Measurements from ENCODE around the gene ASAH2B.
"Not testable (repeated sequence)": the region's sequence is repeated elsewhere in the genome, so short reads cannot be mapped to it uniquely, and the experiment has no call there.

ASAH2B gene

DNA sequence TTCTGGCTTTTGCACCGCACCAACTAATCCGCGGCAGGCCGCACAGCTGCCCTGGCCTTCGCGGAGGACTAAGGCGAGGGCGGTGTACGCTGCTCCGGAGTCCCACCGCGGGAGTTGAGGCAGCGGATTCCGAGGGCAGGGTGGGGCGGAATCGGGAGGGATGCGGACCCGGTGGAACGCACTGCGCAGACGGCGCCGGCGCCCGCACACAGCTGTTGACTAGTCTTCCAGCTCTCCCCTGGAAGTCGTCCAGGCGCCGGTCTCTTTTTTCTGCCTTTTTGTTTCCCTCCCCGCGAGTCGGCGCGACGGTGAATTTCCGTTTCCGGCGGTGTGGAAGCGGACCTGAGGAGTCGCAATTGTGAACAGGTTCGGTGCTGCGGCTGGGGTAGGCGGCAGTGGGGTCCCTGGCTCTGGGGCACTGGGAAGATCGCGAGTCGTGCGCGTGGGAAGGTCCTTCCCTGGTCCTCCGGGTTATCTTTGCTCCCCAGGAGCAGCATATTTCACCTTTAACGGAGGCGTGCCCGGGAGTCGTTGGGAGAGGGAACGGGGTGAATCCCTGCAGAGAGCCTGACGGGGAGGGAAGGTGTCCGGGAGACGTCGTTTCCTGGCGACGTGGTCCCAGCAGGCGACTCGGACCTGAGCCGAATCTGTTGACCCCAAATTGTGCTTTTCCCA lies at the start of gene ASAH2B:
ASAH2B (plus strand) TSS at position 319 of the 675 bp plus-strand sequence. CDS start 5,195 bp downstream, outside the sequence.
- DNase-seq, result peak; percentile 76

DNA sequence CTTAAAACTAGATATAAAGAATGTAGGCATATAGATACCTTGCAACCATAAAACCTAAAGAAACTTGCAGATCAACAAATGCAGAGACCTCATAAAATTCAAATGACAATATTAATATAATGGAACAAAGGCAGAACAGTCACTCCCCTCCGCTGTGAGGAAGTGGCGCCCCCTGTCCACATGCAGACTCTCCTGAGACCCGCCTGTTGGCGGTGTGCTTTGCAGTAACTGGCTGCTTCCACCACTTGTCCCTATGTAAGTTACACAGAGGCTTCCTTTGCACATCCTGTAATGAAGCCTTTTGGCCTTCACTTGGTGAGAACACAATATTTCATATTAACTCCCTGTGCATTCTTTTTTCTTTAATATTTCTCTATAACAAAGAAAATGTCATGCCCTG lies 41.9 kb upstream of the ASAH2B start:
- DNase-seq, result not testable (repeated sequence)

DNA sequence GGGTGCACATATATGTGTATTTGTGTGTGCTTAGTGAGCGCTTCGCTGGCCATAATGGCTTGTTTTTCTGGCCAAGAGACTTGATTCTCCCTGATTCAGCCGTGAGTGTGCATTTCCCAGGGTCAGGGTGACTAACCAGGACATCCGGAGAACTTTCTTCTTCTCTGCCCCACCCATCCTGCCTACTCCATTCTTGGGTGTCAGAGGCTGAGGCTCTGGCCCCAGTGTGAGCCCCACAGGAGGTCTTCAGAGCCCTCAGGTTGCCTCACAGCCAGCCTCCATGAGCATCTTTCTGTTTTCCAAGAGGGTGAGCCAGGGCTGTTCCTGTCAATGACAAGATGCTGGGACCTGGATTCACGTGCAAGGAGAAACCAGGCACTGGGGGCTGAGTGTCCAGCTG lies 37.8 kb upstream of the ASAH2B start:
- not testable (repeated sequence) for DNase-seq

DNA sequence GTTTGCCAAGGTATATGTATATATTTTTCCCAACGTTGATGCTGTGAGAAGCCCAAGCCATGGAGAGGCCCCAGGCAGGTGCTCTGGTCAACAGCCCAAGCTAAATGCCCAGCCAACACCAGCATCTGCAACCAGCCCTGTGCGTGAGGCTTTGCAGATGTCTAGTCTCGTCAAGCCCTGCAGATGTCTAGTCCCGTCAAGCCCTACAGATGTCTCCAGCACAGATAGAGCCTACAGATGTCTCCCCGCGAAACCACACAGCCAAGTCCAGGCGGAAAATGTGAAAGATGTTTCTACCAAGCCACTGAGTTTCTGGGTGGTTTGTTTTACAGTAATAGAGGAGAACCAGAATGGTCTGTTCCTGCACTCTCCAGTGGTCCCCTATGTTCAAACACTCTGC lies 36.7 kb upstream of the ASAH2B start:
- DNase-seq, result not testable (repeated sequence)

DNA sequence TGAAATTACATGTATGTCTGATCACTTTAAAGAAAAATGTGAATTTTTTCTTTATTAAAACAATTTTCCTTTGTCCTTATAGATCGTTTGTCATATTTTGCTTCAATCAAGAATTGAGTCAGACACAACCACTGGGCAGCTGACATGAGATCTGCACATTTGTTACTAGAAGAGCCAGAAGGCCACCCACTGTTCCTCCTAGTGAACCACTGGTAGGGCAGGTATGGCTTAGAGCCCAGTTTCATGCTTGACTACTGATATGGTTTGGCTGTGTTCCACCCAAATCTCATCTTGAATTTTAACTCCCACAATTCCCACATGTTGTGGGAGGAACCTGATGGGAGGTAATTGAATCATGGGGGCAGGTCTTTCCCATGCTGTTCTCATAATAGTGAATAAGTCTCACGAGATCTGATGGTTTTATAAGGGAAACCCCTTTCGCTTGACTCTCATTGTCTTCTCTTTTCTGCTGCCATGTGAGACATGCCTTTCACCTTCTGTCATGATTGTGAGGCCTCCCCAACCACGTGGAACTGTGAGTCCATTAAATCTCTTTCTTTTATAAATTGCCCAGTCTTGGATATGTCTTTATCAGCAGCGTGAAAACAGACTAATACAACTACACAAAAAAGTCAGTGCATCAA lies 35.2 kb upstream of the ASAH2B start:
- DNase-seq, result not testable (repeated sequence)

DNA sequence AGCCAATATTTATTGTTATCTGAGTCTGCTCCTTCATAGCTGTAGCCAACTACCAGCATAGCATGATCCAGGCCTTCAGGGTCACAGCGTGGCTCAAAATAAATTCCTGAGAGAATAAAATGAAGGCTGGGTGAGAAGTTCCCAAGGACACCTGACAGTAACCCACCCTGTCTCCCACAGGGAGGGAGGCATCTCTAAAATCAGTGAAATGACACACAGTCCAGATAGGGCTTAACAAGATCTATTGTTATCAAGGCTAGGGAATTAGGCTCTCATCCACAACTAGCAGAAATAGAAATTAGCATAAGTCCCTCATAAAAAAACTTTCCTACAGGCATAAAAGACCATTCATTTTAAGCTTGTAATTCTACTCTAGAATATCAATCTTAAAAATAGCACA lies 33.7 kb upstream of the ASAH2B start:
- not testable (repeated sequence) for DNase-seq

DNA sequence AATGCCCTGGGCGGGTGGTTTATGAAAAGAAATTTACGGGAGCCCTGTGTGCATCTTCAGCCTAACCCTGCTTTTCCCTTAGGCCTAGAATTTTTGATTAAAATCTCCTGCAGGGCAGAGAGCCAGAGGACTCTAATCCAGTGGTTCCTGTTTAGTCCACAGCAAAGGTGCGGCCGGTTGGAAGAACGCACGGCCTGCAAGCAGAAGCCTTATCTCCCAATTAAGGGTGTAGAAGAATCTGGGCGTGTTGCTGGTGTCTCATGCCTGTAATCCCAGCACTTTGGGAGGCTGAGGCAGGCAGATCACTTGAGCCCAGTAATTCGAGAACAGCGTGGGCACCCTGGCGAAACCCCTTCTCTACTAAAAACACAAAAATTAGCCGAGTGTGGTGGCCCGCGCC lies 29.5 kb upstream of the ASAH2B start:
- not testable (repeated sequence) for DNase-seq

DNA sequence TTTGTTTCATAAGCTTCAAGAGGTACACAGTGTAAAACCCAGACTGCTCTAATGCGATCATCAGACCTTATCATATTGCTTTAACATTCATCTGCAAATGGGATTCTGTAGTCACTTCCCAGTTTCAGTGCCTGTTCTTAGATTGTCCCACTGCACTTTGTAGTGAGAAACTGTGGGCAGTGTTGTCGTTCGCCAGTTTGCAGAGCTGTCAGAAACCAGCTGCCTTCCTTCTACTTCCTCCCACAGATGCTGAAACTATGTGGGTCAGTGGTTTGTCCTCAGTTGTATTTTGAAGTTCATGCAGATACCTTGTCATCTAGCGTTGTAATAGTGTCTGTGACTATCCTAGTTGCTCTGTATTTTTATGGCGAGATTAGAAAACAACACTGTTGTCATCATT lies 15.9 kb upstream of the ASAH2B start:
- DNase-seq, result not testable (repeated sequence)

DNA sequence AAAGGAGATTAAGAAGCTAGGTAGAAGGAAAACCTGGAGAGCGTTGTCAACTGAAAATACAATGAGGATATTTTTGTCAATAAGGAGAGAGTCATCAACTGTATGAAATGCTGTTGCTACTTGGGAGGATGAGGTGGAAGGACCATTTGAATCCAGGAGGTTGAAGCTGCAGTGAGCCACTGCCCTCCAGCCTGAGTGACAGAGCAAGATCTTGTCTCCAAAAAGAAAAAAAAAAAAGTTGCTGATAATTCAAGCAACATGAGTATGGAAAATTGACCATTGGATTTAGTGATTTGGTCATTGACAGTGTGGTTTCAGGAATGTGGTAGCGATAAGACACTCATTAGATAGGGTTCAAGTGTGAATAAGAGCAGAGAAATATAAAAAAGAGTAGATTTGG lies 11.6 kb upstream of the ASAH2B start:
- DNase-seq, result not testable (repeated sequence)

DNA sequence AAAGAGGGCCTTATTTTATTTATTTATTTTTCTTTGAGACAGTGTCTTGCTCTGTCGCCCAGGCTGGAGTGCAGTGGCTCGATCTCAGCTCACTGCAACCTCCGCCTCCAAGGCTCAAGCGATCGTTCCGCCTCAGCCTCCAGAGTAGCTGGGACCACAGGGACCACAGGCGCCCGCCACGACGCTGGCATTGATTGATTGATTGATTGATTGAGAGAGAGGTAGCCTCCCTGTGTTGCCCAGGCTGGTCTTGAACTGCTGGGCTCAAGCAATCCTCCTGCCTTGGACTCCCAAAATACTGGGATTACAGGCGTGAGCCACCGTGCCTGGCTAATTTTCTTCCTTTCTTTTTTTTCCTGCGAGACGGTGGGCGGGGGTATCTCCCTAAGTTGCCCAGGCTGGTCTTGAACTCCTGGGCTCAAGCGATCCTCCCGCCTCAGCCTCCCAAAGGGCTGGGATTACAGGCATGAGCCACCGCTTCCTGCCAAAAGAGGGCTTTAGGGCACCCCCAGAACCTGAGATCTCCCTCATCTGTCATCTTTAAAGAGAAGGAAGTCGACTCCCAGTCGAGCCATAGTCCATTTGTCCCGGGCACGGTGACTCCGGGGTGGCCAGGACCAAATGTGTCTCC lies 634 bp upstream of the ASAH2B start:
- DNase-seq, result not testable (repeated sequence)

DNA sequence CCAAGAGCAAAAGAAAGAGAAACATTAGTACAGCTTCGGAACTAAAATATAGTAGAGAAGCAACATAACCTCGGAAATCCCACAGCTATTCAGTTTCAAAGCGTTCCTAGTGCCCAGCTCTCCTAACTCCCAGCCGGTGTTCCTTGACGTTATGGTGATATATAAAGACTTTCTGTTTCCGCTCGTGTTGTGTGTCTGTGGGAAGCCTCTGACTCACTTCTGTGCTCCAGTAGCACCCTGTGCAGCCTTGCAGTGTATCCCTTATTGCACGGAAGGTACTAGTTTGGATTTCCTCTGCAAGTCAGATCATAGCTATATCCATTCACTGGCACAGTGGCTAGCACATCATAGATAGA lies 535 bp downstream of the ASAH2B start:
- peak; percentile 34 for DNase-seq

DNA sequence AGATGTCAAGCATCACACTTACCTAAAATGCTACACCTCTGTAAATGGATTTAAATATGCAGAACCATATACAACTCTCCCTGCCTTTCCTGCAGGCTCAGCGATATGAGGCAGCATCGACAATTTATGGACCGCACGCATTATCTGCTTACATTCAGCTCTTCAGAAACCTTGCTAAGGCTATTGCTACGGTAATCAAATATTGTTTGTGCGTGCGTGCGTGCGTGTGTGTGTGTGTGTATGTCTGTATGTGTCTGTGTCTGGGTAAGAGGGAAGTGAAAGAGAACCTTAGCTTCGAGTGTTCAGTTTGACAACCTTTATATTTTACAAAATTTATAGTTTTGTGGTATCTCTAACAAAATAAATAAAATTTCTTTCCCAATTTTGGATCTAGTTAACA lies 3.1 kb downstream of the ASAH2B start:
- DNase-seq, result not testable (repeated sequence)

DNA sequence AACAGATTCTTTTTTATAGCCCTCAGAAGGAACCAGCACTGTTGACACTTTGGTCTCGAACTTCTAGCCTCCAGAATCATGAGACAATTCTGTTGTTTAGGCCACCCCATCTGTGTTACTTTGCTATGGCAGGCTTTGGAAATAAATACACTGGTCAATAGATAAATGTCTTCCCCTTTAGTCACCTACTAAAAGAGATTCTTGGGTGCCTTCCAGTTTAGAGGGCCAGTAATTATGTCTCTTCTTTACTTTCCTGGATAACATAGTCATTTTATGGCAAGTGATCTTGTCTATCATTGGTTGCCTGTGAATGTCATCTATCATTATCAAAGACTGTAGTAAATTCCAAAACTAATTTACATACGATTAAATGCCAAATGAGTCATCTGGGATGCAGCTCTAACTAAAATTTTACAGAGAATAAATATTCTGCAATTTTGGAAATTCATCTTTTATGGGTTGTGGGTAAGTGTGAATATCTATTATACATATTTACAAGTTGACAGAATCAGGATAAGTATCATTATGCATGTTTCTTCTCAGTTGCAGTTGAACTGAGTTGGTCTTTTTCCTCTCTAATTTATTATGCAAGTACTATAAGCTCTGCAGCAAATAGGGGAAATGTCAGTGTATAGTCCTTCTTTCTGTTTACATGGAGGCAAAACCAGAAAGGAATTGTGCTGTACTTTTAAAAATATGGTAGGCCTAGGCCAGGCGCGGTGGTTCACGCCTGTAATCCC lies 27.2 kb downstream of the ASAH2B start:
- not testable (repeated sequence) for DNase-seq

DNA sequence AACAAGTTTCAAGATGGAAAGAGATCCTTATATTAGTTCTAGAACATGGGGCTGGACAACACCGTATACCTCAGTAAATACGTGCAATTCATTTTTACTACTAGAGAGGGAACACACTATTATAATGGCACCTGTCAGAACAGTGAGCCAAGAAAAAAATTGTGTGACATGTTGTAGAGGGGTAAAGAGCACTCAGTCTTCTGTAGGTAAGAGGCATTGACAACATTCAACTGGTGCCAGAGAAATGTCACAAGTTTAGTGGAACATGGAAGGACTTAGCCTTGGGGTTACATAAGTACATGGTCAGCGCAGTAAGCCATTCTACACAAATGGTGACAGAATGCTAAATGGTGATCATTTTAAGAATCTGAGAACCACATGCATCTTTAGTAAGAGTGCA lies 32.3 kb downstream of the ASAH2B start:
- not testable (repeated sequence) for DNase-seq

DNA sequence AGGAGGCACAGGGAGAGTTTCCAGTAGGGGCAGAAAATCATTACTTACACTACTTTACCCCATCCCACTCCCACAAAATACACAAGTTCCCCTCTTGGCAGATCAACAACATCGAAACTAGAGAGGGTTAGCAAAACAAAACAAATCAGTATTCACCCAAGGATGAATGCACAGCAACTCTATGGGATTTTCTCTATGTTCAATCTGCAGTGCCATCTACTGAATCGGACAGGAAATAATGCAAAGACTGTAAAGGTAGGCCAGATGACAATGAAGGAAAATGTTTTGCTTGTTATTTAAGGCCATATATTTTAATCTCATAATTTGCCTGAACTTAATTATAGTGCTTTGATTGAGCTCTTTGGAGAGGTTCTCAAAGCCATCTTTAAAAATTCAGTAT lies 35.1 kb downstream of the ASAH2B start:
- DNase-seq, result not testable (repeated sequence)

DNA sequence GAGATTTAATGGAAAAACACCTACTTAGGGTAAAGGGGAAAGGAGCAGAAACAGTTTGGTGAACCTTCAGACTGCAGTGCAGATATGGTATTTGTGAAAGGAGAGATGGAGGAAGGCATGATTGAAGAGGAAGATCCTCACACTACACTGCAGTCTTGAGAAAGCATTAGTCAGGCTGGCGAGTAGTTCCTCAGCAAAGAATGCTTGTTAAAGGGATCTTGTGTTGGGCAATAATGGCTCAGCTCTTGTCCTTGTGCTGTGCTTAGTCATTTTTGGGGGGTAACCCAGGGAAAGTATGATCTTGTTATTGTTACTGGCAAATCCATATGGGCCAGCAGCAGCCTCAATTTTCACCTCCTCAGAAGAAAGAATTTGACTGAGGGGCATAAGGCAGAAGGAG lies 40.3 kb downstream of the ASAH2B start:
- not testable (repeated sequence) for DNase-seq

DNA sequence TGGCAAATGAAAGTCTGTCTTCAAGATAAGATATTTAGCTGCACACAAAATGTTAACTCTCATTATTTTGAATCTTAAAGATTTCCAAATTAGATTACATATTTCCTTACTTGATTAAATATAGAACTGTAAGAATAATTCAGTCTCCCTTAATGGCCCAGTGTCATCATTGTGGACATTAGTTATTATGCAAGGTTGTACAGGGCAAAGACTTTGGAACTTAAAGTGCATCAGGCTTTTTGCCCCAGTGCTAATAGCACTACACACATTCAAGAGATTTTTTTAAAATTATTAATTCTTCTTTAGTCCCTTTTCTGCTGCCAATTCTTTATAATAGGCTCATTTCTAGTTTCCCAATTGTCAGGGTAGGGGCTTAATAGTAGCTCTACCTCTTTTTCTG lies 42.3 kb downstream of the ASAH2B start:
- DNase-seq, result not testable (repeated sequence)

DNA sequence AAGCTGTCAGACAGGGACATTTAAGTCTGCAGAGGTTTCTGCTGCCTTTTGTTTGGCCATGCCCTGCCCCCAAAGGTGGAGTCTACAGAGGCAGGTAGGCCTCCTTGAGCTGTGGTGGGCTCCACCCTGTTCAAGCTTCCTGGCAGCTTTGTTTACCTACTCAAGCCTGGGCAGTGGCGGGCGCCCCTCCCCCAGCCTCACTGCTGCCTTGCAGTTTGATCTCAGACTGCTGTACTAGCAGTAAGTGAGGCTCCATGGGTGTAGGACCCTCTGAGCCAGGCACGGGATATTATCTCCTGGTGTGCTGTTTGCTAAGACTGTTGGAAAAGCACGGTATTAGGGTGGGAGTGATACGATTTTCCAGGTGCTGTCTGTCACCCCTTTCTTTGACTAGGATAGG lies 48.2 kb downstream of the ASAH2B start:
- DNase-seq, result not testable (repeated sequence)

DNA sequence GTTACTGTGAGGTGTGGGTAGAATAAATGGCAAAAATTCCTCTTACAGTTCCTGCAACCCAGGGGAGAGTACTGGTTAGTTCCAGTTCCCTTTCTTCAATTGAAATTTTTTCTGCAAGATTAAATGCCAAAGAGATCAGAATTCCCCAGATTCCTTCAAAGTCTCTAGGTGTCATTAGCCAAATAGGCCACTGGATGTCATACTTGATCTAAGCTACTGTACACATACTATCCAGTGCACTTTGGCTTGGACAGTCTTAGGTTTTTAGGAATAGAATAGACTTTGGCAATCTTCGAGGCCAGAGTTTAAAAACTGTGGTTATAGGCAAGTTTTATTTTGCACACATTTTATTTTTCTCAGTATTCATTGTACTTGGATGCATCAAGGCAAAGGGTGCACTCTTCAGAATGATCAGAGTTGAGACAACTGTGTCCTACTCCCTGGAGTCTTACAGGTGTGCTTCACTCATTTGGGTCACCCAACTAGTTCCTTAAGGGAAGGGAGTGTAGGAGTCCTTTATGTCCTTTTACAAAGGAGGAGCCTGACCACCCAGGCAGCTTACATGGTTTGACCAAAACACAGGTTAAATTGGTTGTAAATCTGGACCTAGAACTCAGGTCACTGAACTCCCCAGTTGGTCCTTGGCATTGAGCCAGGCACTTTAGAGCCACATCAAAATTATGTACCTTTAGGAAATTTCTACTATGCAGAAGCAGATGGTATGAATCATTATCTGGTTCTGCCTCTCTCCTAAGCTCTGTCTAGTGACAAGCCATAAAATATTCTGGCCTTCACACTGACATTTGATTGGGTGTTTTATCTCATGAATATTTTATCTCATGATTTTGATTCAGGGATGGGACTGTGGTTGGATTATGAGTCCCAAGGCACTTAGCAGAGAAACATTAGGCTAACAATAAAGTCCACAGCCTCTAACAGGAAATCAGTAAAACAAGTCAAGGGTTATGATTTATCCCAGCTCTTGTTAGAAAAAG lies 49.5 kb downstream of the ASAH2B start:
- DNase-seq, result peak; percentile 0

DNA sequence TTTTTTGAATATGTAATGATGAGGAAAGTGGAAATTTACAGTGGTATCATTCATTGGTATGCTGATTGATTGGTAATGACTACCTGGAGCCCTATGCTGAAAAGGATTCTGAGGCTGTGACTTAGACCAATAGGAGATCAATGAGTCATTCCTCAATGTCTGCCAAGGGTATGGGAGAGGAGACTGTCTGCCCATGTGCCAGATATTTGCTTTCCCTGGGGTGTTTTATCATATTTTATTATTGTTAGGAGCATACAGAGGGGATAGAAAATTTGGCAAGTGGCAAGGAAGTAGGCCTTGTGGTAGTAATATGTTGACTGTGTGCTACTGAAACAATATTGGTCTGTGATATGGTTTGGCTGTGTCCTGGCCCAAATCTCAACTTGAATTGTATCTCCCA lies 54.8 kb downstream of the ASAH2B start:
- no peak for DNase-seq

DNA sequence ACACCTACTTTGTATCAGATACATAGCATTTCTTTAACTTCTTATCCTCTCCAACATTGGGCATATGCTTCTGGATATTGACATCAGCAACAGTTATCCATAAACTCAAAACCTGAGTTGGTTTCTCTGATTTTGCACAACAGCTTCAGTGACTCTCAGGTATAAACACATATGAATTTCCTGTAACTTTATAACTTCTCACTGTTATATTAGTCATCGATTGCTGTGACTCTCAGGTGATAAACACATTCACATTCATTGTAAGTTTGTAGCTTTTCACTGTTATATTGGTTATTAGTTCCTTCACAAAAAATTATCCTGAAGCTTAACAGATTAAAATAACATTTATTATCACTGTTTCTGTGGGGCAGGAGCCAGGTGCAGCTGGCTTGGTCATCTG lies 57.0 kb downstream of the ASAH2B start:
- no peak for DNase-seq

DNA sequence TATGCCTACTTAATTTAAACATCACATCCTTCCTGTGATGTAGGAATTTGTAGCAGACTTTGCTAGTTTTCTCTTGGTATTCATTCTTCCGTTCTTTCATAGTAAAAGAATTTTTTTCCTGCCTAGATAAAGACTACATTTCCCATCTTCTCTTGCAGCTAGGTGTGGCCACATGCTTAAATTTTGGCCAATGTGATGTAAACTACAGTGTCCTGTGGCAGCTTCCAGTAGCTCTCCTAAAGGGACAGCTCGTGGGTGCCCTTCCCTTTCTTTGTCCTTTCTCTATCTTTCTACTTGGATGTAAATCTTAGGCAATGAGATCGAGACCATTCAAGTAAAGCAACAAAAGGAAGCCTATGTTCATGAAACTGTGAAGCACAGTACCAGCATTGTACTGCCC lies 58.6 kb downstream of the ASAH2B start:
- no peak for DNase-seq
